Sigmoid colon (tissue), 4 donors: Measurements from ENCODE around the gene TRERF1.

ENCODE experiments used
- POLR2AphosphoS5 ChIP-seq, 4 donors: sonication (generic); formaldehyde crosslinking; IDR thresholded peaks; one replicate each; pipeline ENCODE4 v1.6.1; 2017; ENCODE audit warnings: antibody characterized with exemption in 4 of 4
- TF ChIP-seq, protein P1 (sequence below), 4 experiments: fragments of 450-650 bp in 3 of 4; fragments of 200-600 bp in 1 of 4; IDR thresholded peaks; one replicate each; pipeline ENCODE4 v1.5.1; 2016 to 2019; ENCODE audit warnings: antibody characterized with exemption in 4 of 4, mild to moderate bottlenecking in 3 of 4, moderate library complexity in 2 of 4

GRCh38 chr6:42184475-42184874, 267.3 kb downstream of the TRERF1 start:
- TF ChIP-seq, protein P1, sequence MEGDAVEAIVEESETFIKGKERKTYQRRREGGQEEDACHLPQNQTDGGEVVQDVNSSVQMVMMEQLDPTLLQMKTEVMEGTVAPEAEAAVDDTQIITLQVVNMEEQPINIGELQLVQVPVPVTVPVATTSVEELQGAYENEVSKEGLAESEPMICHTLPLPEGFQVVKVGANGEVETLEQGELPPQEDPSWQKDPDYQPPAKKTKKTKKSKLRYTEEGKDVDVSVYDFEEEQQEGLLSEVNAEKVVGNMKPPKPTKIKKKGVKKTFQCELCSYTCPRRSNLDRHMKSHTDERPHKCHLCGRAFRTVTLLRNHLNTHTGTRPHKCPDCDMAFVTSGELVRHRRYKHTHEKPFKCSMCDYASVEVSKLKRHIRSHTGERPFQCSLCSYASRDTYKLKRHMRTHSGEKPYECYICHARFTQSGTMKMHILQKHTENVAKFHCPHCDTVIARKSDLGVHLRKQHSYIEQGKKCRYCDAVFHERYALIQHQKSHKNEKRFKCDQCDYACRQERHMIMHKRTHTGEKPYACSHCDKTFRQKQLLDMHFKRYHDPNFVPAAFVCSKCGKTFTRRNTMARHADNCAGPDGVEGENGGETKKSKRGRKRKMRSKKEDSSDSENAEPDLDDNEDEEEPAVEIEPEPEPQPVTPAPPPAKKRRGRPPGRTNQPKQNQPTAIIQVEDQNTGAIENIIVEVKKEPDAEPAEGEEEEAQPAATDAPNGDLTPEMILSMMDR (IDR thresholded peaks at IDR 0.05): no peak
- TF ChIP-seq POLR2AphosphoS5 (IDR thresholded peaks at IDR 0.05): no peak
